Stimulated activated CD4-positive, alpha-beta T cell treated with anti-CD3 and anti-CD28 coated beads, TNF-alpha, amount 100 ng/mL, for 1 hour (primary cell): ENCODE data around the gene SEC11C.

Source experiments
- DNase-seq, 3 donors: peaks; one replicate each; pipeline ENCODE4 v3.0.0-alpha.2; 2020; ENCODE audit warnings: low read depth in 3 of 3, low spot score in 1 of 3

The SEC11C gene

DNA sequence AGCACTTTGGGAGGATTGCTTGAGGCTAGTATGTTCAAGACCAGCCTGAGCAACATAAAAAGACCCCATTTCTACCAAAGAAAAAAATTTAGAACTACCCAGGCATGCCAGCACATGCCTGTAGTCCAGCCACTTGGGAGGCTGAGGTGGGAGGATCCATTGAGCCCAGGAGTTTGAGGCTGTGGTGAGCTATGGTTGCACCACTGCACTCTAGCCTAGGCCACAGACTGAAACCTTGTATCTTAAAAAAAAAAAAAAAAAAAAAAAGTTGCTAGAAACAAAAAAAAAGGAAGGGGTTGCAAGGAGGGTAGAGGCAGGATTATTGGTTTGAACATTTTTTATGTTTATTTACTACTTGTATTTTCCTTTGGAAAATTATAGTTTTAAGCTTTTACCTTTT lies 4.8 kb downstream of the SEC11C start:
- no peak for DNase-seq

DNA sequence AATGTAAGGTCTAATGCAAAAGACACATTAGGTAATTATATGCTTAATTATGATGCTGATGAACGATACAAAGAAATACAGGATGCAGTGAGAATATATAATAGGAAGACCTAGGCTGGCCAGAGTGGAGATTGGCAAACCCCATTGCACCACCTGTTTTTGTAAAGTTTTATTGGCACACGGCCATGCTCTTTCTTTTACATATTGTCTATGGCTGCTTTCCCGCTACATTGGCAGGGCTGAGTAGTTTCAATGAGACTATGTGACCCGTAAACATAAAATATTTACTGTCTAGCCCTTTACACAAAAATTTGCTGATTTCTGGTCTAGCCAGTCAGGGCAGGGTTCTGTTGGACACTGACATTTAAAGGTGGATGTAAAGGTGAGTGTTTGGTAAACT lies 5.4 kb downstream of the SEC11C start:
- no peak for DNase-seq

DNA sequence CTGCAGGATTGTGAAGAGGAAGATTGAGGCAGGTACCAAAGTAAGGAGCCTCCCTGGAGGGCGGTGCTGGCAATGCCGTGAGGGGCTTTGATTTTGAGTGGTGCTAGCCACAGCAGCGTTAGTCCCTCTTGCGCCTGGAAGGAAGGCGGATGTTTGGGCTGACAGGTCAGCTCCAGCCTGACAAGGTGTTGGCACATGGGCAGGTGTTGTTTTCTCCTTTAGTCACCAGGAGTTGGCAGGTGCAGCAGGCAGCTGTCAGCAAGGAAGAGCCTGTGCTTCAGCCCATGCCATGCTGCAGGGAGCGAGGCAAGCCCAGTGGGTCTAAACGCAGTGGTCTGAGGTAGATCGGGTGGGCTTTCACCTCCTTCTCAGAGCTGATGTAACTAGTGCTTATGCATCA lies 8.5 kb downstream of the SEC11C start:
- DNase-seq, result no peak

DNA sequence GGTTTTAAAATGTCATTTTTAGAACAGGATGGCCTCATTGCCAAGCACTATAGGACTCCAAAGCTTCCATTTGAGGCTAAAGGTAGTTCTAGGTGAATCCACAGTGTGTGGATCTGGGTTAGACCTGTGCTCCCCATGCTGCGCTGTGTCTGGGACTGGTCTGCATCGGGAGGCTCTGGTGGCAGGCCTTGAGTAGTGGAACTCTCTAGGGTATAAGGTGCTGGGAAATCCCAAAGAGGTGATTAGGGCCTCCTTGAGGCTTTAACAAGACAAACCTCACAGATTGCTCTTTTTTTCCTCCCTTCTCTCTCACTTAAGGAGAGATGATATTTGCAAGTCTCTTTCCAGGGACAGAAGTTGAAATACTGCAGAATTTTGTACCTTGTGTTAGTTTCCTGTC lies 9.3 kb downstream of the SEC11C start:
- DNase-seq, result no peak

DNA sequence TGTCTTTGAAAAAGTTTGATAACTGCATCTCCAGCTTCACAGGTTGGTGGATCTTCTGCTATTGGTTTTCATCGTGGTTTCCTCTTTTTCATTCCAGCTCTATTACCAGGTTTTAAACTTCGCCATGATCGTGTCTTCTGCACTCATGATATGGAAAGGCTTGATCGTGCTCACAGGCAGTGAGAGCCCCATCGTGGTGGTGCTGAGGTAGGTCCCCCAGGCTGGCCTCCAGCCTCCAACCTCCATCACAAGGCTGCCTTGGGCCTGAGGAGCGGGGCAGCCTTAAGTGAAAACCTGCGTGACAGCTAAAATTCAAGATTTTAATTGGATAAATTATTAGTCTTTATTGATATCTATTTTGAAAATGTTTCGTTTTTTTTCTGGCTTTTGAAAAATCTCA lies 9.7 kb downstream of the SEC11C start:
- DNase-seq, result no peak

DNA sequence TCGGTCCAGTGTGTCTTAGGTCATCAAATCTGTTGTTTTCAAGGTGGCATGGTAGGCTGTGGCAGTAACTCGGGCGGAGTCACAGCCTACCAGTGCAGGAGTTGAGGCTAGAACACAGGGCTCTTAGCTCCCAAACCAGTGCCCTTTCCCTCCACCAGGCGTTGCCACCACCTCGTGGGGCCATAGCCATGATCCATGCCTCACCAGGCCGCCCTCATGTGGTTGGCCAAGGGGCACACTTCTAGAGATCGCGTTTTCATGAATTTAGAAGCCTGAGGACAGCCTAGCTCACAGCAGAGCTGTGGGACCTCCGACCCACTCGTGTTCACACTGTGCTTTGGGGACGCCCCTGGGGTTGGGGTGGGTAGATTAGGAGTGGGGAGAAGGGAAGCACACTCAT lies 10.6 kb downstream of the SEC11C start:
- no peak for DNase-seq

DNA sequence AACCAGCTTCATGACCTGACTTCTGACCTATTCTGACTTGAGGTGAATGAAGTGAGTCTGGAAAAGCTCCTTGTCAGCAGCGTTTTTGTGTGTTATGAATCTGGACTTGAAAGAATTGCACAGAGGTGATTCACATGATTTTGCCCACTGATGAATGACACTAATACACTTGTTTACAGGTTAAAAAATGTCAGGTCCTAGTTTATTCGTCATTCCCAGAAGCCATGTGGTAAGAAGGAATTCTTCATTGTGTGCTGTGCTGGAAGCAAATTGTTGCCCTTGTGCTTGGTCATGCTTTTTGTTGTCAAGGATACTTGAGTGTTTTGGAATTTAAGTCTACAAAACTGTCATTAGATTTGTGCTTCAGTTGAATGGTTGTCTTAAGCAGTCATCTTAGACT lies 15.5 kb downstream of the SEC11C start:
- no peak for DNase-seq

DNA sequence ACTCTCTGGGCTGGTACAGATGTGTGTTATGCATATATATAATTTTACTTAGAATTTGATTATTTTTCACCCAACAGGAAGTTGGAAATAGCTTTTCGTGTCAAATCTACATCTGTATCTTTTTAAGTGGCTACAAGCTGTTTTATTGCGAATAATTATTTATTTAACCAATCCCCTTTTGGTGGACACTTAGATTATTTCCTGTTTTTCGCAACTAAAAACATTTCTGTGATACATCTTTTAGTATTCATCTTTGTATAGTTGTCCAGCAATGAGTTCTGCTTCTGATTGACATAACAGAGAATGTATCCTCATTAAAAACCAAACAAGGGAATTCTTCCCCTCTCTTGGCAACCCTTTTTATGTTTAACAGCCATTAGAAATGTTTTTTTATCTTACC lies 16.6 kb downstream of the SEC11C start:
- DNase-seq, result no peak

DNA sequence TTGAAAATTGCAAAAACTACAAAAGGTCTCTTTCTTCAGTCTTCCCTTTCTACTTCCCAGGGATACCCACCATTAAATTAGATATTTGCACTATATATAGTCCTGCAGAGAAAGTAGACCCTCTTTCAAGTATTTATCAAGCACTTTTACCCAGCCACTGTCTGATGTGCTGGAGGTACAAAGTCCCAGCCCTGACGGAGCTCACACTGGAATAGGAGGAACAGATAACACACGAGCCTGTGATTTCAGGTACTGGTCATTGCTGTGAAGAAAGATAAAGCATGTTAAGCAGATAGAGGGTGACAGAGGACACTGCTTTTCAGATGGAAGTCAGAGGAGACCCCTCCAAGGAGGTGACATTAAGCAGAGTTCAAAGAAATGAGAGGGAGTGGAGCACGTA lies 19.6 kb downstream of the SEC11C start:
- DNase-seq, result no peak

DNA sequence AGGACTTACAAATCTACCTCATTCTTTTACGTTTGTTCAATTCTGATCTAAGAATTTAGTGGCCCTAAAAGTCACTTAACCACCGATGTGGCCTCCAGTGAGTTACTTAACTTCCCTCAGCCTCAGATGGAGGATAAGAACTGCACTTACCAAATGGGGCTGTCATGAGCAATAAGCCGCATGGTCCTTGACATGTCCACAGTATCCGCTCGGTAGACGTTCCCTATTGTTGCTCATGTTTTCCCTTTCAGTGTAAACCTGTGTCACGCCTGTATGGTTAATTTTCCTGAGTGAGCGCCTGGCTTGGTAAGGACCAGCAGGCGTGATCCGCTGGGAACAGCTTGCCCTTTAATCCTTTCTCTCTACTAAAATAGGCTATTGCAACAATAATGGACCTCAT lies 20.3 kb downstream of the SEC11C start:
- DNase-seq, result no peak

DNA sequence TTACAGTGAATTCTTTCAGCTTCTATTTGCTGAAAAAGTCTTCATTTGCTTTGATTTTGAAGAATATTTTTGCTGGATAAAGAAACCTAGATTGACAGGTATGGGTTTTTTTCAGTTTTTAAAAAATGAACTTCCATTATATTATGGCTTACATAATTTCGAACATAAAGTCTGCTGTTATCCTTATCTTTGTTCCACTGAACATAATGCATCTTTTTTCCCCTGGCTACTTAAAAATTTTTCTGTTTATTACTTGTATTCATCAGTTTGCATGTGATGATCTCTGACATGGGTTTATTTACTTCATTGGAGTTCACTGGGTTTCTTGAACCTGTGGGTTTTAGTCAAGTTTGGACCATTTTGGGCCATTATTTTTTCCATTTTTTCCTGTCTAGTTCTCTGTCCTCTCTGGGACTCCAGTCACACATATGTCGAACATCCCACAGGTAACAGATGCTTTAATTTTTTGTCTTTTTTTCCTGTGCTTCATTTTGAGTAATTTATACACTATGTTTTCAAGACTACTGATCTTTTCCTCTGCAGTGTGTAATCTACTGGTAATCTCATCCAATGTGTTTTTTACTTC lies 33.1 kb downstream of the SEC11C start:
- DNase-seq, result no peak

DNA sequence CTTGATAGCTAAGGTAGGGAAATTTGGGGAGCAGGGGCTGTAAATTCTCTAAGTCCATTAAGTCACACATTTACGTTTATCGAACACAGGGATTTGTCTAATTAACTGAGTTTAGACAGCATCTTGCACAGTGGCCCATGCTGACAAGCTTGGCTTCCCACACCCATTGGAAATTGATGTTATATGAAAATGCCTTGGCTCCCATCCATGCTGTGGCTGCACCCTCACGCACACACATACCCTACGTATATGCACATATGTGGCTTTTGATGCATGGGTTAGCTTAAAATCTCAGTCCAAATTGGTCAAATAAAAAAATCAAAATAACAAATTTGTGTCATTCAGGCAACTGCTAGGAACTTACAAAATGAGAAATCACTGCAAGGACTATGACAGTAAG lies 37.8 kb downstream of the SEC11C start:
- no peak for DNase-seq

DNA sequence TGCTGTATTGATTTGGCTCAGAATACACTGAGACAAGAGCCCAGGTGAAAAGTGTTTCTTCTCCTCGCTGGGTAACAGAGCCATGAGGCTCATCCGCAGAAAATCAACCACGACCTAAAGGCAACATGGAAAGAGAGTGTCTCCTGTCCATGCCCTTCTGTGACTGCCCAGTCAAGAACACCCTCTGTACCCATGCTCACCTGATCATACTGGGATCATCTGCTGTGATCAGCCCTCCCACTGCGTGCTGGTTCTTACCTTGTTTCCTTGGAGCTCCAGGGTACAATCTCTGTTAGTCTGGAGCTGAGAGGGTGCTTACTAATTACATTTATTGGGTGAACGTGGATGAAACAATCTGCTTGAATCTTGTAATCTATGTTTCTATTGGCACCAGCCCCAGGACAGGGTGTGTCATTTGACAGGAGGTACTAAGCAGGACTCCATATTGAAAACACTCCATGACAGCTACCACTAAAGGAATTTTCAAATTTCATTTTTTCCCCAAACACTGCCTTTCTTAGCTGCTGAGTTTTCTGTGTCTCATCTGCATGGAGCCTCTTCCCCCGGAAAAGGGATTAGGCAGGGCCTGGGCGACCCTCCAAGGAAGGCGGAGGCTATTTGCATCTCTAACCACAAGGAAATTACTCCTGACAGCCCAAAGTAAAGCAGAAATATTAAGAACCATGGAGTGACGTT lies 40.6 kb downstream of the SEC11C start:
- no peak for DNase-seq

DNA sequence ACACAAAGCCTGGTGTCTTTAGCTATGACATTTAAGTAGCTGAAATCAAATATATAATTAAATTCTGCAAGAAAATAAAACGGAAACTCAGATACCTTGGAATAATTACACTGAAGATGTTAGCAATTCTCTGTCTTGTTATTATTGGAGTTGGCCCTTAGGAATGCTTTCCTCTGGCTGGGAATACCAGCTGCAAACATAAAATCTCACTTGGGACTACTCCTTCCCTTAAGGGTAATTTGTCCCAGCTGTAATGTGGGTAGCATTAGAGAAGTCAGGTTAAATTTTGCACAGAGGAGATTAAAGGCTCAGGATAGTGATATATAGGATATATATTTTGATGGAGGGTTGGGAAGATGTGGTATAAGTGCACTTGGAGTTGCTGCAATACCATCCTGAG lies 43.0 kb downstream of the SEC11C start:
- no peak for DNase-seq

DNA sequence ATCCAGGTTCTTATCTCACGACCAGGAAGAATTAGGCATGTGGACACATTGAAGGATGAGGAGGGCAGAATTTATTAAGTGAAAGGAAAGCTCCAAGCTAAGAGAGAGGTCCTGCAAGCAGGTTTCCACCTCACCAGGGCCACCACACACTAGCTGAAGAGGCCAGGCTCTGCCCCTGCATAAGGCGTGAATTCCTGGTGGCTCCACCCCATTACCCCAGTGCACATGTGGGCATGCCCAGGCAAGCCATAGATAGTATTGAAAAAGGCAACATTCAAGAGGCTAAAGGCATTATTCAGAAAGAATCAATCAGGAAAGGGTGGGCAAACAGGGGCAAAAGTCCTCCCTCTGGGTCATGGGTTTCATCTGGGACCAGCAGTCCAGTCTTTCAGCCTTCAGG lies 49.3 kb downstream of the SEC11C start:
- no peak for DNase-seq

DNA sequence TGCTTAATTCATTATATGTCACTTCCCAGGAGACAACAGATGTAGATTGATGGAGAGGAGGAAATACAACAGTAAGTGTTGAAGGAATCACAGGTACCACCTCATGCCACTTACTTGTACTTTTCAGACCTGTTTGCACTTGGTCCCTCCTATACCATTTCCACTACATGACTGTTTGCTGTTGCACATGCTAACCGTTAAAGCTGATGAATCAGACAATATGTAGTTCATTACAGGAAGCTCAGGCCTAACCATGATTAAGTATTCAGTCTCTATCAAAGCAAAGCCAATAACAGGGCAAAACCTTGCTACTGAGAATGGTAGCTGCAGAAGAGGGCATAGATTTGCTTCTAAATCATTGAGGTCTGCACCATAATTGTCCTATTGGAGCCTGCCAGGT lies 50.1 kb downstream of the SEC11C start:
- DNase-seq, result no peak

DNA sequence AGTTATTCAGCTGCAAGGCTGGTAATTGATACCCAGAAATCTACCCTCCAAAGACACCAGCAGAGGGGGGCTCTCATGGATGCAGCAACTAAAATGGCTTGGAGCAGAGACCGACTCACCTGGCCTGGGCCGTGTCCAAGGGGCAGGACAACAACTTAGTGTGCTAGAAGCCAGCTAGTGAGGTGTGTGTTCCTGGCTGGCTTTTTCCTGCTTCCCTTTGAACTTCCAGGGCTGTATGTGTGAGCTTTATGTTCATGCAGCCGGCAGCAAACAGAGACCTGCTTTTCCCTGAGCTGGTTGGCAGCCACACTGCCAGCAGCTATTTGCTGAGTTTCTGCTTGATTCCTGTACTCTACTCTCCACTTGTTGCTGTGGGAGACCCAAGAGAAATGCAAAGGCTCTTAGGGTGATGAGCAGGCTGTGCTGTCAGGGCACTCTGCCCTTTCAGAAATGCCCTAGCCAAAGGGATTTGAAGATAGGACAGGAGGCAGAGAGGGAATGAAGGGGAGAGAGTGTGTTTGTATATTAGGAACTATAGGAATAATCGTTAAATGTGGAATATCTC lies 56.6 kb downstream of the SEC11C start:
- no peak for DNase-seq

DNA sequence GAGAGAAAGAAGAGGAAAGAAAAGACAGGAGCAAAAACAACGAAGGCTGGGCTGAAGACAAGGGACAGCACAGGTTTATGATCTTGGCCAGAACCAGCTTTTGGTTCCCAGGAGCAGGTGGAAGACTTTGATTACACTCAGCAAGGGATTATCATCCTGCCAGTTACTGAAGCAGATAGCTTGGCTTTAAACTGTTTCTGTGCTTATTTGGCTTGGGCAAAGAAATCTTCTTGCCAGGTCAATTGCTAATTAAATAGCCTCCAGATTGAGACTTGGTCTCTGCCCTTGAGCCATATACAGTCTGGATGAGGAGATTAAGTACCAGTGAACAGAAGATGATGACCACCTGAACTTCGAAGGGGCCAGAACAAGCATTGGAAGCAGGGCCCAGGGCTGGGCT lies 58.0 kb downstream of the SEC11C start:
- DNase-seq, result no peak

DNA sequence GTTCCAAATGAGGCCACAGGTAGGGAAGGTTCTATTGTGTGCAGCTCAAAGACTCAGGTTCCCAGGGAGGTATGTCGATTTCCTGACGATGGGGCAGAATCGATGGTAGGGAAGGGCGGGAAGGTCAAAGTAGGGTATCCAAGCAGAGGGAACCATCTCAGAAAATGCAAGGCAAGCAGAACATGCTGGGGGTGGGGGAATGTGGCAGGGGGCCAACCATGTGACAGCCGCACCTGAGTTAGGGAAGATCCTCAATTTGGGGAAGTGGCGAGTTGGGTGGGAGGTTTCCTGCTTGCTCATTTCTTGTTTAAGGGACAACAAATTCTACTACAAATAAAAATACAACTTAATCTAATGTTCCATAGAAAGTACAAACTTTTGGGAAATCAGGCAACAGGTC lies 58.5 kb downstream of the SEC11C start:
- DNase-seq, result no peak

DNA sequence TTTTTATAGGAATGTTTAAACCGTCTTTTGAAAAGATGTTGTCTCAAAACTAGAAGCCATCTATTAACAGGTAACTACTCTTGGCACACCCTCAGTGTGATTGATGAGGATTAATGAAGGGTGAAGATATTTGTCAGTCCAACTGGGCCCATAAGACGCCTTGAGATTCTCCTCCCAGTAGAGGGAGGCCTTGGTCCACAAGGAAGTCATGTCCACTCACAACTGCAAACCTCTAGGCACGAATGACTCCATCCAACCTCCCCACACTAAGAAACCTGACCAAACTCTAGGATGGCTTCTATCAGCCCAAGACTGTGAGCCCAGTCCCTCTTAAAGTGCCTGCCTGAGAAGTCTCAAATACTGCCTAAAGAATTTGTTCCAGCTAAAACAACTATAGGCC lies 61.1 kb downstream of the SEC11C start:
- no peak for DNase-seq

DNA sequence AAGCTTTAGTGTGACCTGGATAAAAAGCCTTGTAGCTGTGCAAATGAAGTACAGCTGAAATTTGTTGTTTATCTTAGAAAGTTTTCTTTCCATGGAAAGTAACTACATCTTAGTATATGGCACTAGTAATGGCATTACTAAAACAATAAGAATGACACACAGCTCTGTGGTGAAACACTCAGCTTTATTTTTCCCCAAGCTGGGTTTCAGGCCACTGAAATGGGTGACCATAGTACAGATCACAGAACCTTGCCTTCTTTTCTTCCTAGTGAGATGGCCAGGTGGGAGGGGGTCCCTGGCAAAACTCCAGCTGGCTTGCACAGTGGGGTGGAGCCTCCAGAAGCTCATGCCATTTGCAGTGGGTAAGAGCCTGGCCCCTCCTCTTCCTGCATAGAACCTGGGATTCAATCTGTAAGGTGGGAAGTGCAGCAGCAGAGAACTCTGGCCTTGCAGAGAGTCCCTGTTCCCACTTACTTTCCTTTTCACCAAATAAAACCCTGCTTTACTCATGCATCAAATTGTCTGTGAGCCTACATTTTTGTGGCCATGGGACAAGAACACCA lies 62.7 kb downstream of the SEC11C start:
- DNase-seq, result no peak

DNA sequence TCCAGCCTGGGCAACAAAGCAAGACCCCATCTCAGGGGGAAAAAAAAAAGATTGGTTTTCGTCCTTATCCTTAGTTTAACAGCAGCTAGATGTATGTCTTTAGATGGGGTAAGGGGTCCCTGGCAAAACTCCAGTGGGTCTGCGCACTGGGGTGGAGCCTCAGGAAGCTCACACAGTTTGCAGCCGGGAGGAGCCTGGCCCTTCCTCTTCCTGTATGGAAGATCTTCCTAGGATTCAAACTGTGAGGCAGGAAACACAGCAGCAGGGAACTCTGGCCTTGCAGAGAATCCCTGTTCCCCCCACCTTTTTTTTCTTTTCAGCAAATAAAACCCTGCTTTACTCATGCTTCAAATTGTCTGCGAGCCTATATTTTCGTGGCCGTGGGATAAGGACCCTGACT lies 67.8 kb downstream of the SEC11C start:
- no peak for DNase-seq
